CD8-positive, alpha-beta memory T cell (primary cell): ENCODE data around the gene GRB7. TPM values are rescaled to one million over a fixed set of nuclear protein-coding genes. Genes with fewer than 3 reads are reported as not detected.

Experiments
- CTCF ChIA-PET: fragments of 350-600 bp; sonication (Branson Sonifier 250); formaldehyde crosslinking; loops from one replicate; lab custom pipeline; 2021; ENCODE audit warnings: antibody characterized with exemption; lab: Charles Lee
- POLR2A ChIA-PET: fragments of 350-600 bp; sonication (Branson Sonifier 250); formaldehyde crosslinking; loops from one replicate; lab custom pipeline; 2021; ENCODE audit warnings: antibody characterized with exemption; lab: Charles Lee
- DNase-seq, 5 donors: peaks; one replicate each; pipeline versions ENCODE4 v3.0.0 to v3.0.0-alpha.2; 2020 to 2022; ENCODE audit warnings: mixed read lengths in 1 of 5
- H3K27ac ChIP-seq: one replicate; pipeline ENCODE4 v1.7.0; 2013; ENCODE audit warnings: low read depth, mild to moderate bottlenecking, low read length, moderate library complexity
- H3K27me3 ChIP-seq: 2 replicates; pipeline ENCODE4 v1.7.0; 2013; ENCODE audit warnings: low read length, mild to moderate bottlenecking; ENCODE audit not compliant: insufficient read depth, poor library complexity, severe bottlenecking
- H3K36me3 ChIP-seq: 2 replicates; pipeline ENCODE4 v1.7.0; 2013; ENCODE audit warnings: mild to moderate bottlenecking, low read length, moderate library complexity; ENCODE audit not compliant: insufficient read depth
- H3K4me1 ChIP-seq: 2 replicates; pipeline ENCODE4 v1.7.0; 2013; ENCODE audit warnings: mild to moderate bottlenecking, low read length, moderate library complexity; ENCODE audit not compliant: insufficient read depth
- H3K4me3 ChIP-seq: 2 replicates; pipeline ENCODE4 v1.7.0; 2013; ENCODE audit warnings: mild to moderate bottlenecking, low read length
- H3K9me3 ChIP-seq: 2 replicates; pipeline ENCODE4 v1.7.0; 2013; ENCODE audit warnings: mild to moderate bottlenecking, low read length
- H3K27ac Mint-ChIP-seq, 8 donors: one replicate each; pipeline ENCODE4 v1.8.0; 2020 to 2021; ENCODE audit warnings: mixed read lengths in 8 of 8, mild to moderate bottlenecking in 6 of 8, inconsistent platforms in 3 of 8, moderate library complexity in 3 of 8
- H3K27me3 Mint-ChIP-seq, 2 donors: one replicate each; pipeline ENCODE4 v1.8.0; 2020 to 2021; ENCODE audit warnings: mixed read lengths in 2 of 2, mild to moderate bottlenecking in 1 of 2, moderate library complexity in 1 of 2
- H3K36me3 Mint-ChIP-seq, 3 donors: one replicate each; pipeline ENCODE4 v1.8.0; 2020 to 2021; ENCODE audit warnings: mixed read lengths in 3 of 3, inconsistent platforms in 1 of 3, mild to moderate bottlenecking in 1 of 3
- H3K4me1 Mint-ChIP-seq, 3 donors: one replicate each; pipeline ENCODE4 v1.8.0; 2020 to 2021; ENCODE audit warnings: mixed read lengths in 3 of 3, inconsistent platforms in 1 of 3, mild to moderate bottlenecking in 1 of 3
- H3K4me3 Mint-ChIP-seq, 7 donors: one replicate each; pipeline ENCODE4 v1.8.0; 2020 to 2021; ENCODE audit warnings: mixed read lengths in 7 of 7, mild to moderate bottlenecking in 6 of 7, moderate library complexity in 4 of 7, inconsistent platforms in 2 of 7
- H3K9me3 Mint-ChIP-seq, 5 donors: one replicate each; pipeline ENCODE4 v1.8.0; 2020 to 2022; ENCODE audit warnings: mixed read lengths in 5 of 5, mild to moderate bottlenecking in 3 of 5, moderate library complexity in 2 of 5, inconsistent platforms in 1 of 5
- polyA plus RNA-seq: library from polyadenylated mRNA; unstranded; fragments of 300-500 nt; fragmentation: Illumina TruSeq; gene quantifications from one replicate; pipeline ENCODE4 v1.2.3, GENCODE V29; 2021
- total RNA-seq, 2 experiments: library from RNA; stranded (reverse); gene quantifications; one replicate each; pipeline ENCODE4 v1.2.3, GENCODE V29; 2021

The GRB7 gene
- not detected for total RNA-seq
- polyA plus RNA-seq, result not detected

DNA sequence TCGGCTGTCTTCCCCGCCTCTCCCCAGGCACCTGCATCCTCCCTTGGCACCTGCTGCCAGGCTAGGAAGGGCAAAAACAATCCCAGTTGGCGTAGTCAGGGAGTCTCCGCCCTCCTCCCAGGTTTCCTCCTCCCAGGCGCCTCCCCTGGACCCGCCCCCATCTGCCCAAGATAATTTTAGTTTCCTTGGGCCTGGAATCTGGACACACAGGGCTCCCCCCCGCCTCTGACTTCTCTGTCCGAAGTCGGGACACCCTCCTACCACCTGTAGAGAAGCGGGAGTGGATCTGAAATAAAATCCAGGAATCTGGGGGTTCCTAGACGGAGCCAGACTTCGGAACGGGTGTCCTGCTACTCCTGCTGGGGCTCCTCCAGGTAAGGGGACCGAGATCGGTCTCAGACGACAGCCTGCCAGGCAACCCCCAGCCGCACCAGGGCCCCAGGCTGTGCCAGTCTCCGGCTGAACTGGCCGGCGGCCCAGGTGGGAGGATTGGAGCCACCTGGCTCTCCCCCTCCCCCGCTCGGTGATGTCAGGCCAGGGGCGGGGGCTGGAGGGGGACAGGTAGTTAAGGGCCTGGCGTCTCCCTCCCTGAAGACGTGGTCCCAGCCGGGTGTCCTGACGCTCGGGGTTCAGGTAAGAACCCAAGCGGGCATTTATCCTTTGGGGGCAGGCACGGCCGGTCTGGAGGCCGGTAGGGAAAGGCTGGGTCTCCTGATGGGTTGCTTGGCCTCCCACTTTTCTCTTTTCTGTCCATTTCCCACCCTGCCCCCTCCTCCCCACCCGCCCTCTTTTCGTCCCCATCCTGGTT is at the start of gene GRB7:
Gene GRB7, plus strand, starts transcription at position 179 of the 808 bp plus-strand sequence. CDS start 4,364 bp downstream, outside the sequence.
- Histone ChIP-seq H3K36me3 (no peaks in the 10 kb centered on the region), H3K9me3 (no peaks in the 10 kb centered on the region), H3K27ac (no peak within 1 kb of the TSS), H3K4me1 (no peaks in the 10 kb centered on the region), H3K27me3 (no peaks in the 10 kb centered on the region), H3K4me3 (no peak within 1 kb of the TSS)
- ChIA-PET POLR2A (no interaction called here), CTCF (no interaction called here)
- Mint-ChIP-seq H3K27ac (peak within 1 kb of the TSS in 5 of 8 donors; percentile 6 to 91 (median 52)), H3K4me1 (peaks cover 4 to 6% (median 6%) of the 10 kb centered on the region in 3 donors), H3K36me3 (no peaks in the 10 kb centered on the region), H3K4me3 (peak within 1 kb of the TSS; percentile 12 to 52 (median 43)), H3K9me3 (no peaks in the 10 kb centered on the region), H3K27me3 (peaks cover 15 to 26% of the 10 kb centered on the region in 2 donors)
- no peak for DNase-seq

GRCh38 chr17:39688475-39688835 is 49.3 kb upstream of the GRB7 start:
- Histone ChIP-seq H3K27me3 (no peaks in the 10 kb centered on the region), H3K9me3 (no peaks in the 10 kb centered on the region), H3K27ac (peak overlapping the region; percentile 78), H3K4me3 (peak overlapping the region; percentile 88), H3K36me3 (peaks cover 3% of the 10 kb centered on the region), H3K4me1 (peaks cover 16% of the 10 kb centered on the region)
- ChIA-PET CTCF (interaction anchor here (1.0 to 2.3 kb wide), 10 partner anchors 9 to 98 kb away, joined by 3 to 11 read pairs (median 6); partner anchors contain the start of gene PNMT), POLR2A (interaction anchor here (0.6 to 1.9 kb wide), 5 partner anchors 11 to 238 kb away, joined by 3 to 6 read pairs (median 4); partner anchors contain the start of genes ERBB2 and PNMT)
- H3K4me1 Mint-ChIP-seq, result peaks cover 25 to 31% (median 31%) of the 10 kb centered on the region in 3 donors
- H3K27me3 Mint-ChIP-seq, result no peaks in the 10 kb centered on the region
- no peak for DNase-seq
- peak overlapping the region; percentile 96 to 99 (median 97) for H3K4me3 Mint-ChIP-seq
- H3K36me3 Mint-ChIP-seq, result peaks cover 5 to 27% (median 7%) of the 10 kb centered on the region in 3 donors
- peak overlapping the region; percentile 95 to 99 (median 97) for H3K27ac Mint-ChIP-seq
- no peaks in the 10 kb centered on the region for H3K9me3 Mint-ChIP-seq

DNA sequence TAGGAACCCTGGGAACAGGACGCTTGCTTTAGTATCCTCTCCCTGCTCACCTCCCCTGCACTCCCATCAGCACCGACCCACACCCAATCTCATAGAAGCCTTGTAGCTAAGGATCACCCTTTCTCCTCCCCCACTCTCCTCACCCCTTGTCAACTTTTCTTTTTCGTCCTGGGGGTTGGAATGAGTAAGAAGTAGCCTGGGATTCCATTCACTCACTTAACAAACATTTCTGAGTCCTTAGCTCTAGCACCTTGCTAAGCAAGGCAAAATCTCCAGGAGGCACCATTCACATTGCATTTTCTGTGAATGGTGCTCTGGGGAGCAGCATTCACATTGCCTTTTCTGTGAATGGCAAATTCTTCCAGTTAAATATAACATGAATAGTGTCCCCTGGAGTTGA is 48.8 kb upstream of the GRB7 start:
- DNase-seq, result no peak
- H3K27ac Mint-ChIP-seq, result peak overlapping the region in 7 of 8 donors; percentile 11 to 98 (median 97)
- Histone ChIP-seq H3K36me3 (no peaks in the 10 kb centered on the region), H3K27ac (no peak overlapping the region), H3K27me3 (no peaks in the 10 kb centered on the region), H3K4me3 (peak overlapping the region; percentile 88), H3K9me3 (no peaks in the 10 kb centered on the region), H3K4me1 (peaks cover 16% of the 10 kb centered on the region)
- peaks cover 4 to 24% (median 7%) of the 10 kb centered on the region in 3 donors for H3K36me3 Mint-ChIP-seq
- ChIA-PET CTCF (interaction anchor here (0.9 to 2.3 kb wide), 4 partner anchors 18 to 65 kb away, joined by 3 to 11 read pairs (median 6); partner anchors contain the start of gene PNMT), POLR2A (no interaction called here)
- H3K4me1 Mint-ChIP-seq, result peaks cover 25 to 31% (median 31%) of the 10 kb centered on the region in 3 donors
- peak overlapping the region; percentile 96 to 99 (median 97) for H3K4me3 Mint-ChIP-seq
- H3K9me3 Mint-ChIP-seq, result no peaks in the 10 kb centered on the region
- no peaks in the 10 kb centered on the region for H3K27me3 Mint-ChIP-seq

DNA sequence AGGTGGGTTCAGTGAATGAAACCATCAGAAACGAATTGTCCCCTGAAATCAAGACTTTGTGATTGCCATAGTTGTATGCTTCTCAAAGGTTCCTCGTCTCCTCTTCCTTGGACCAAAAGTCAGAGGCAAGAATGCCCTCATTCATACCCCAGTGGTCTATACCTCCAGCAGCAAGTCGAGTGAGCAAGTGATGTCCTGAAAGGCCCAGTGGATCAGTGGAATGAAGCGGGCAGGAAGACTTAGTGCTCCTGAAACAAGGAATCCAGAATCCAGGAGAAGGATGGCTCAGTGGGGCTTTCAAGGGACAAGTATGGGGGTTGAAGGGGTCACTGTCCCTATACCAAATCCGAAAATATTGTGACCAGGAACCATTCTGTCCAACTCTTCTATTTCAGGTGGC is 43.1 kb upstream of the GRB7 start:
- ChIA-PET CTCF (no interaction called here), POLR2A (no interaction called here)
- no peak overlapping the region for H3K4me3 Mint-ChIP-seq
- Histone ChIP-seq H3K4me1 (no peaks in the 10 kb centered on the region), H3K36me3 (no peaks in the 10 kb centered on the region), H3K27ac (no peak overlapping the region), H3K4me3 (no peak overlapping the region), H3K27me3 (no peaks in the 10 kb centered on the region), H3K9me3 (no peaks in the 10 kb centered on the region)
- H3K27ac Mint-ChIP-seq, result no peak overlapping the region
- H3K36me3 Mint-ChIP-seq, result peaks cover 0 to 6% (median 3%) of the 10 kb centered on the region in 3 donors
- peaks cover 6 to 20% of the 10 kb centered on the region in 2 donors for H3K27me3 Mint-ChIP-seq
- no peaks in the 10 kb centered on the region for H3K9me3 Mint-ChIP-seq
- peaks cover 2 to 8% (median 3%) of the 10 kb centered on the region in 3 donors for H3K4me1 Mint-ChIP-seq
- no peak for DNase-seq

- DNase-seq, result no peak
- Mint-ChIP-seq H3K9me3 (no peaks in the 10 kb centered on the region), H3K27ac (no peak overlapping the region), H3K4me1 (peaks cover 4 to 10% (median 6%) of the 10 kb centered on the region in 3 donors), H3K27me3 (peaks cover 9 to 23% of the 10 kb centered on the region in 2 donors), H3K36me3 (peaks cover 0 to 7% (median 3%) of the 10 kb centered on the region in 3 donors), H3K4me3 (no peak overlapping the region)
- no peaks in the 10 kb centered on the region for H3K9me3 ChIP-seq
- H3K36me3 ChIP-seq, result no peaks in the 10 kb centered on the region
- no peaks in the 10 kb centered on the region for H3K4me1 ChIP-seq
- no peak overlapping the region for H3K4me3 ChIP-seq
- POLR2A ChIA-PET, result no interaction called here
- H3K27me3 ChIP-seq, result no peaks in the 10 kb centered on the region
- H3K27ac ChIP-seq, result no peak overlapping the region
- CTCF ChIA-PET, result no interaction called here
These were observed 42.7 kb upstream of the GRB7 start for GRCh38 chr17:39695089-39695474.

DNA sequence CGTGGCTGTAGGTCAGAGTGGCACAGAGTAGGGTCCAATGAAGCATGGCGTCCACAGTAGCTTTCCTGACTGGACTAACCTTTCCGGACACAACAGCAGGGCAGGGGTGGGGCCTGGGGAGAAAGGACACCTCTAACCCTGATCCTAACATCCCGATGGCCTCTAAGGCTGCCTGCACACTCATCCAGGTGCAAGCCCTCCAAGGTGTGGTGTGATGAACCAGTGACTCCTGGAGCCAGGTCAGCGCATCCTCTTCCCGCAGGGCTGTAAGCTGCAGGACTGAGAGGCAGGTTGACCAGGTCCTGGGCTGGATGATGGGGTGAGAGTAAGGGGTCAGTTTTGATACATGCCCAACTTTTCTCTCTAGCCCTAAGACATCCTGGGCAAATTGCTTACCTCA is 41.0 kb upstream of the GRB7 start:
- Mint-ChIP-seq H3K36me3 (peaks cover 0 to 7% (median 3%) of the 10 kb centered on the region in 3 donors), H3K27ac (no peak overlapping the region), H3K27me3 (peaks cover 21 to 36% of the 10 kb centered on the region in 2 donors), H3K4me3 (no peak overlapping the region), H3K9me3 (no peaks in the 10 kb centered on the region), H3K4me1 (peaks cover 6 to 14% (median 12%) of the 10 kb centered on the region in 3 donors)
- no peaks in the 10 kb centered on the region for H3K4me1 ChIP-seq
- POLR2A ChIA-PET, result no interaction called here
- no peaks in the 10 kb centered on the region for H3K36me3 ChIP-seq
- no peaks in the 10 kb centered on the region for H3K9me3 ChIP-seq
- no peak overlapping the region for H3K27ac ChIP-seq
- H3K4me3 ChIP-seq, result no peak overlapping the region
- no peak for DNase-seq
- peaks cover 5% of the 10 kb centered on the region for H3K27me3 ChIP-seq
- CTCF ChIA-PET, result interaction anchor here (1.0 to 1.5 kb wide), 2 partner anchors 9 to 75 kb away, joined by 3 to 4 read pairs; partner anchors contain the start of gene PGAP3

GRCh38 chr17:39697961-39698360 is 39.8 kb upstream of the GRB7 start:
- Mint-ChIP-seq H3K4me1 (peaks cover 6 to 14% (median 12%) of the 10 kb centered on the region in 3 donors), H3K4me3 (no peak overlapping the region), H3K9me3 (no peaks in the 10 kb centered on the region), H3K27me3 (peaks cover 21 to 43% of the 10 kb centered on the region in 2 donors), H3K36me3 (peaks cover 0 to 7% (median 3%) of the 10 kb centered on the region in 3 donors), H3K27ac (no peak overlapping the region)
- H3K4me3 ChIP-seq, result no peak overlapping the region
- CTCF ChIA-PET, result interaction anchor here (1.5 kb wide), 1 partner anchor 10 kb away, joined by 4 read pairs; the partner anchor contains the start of gene PGAP3
- H3K4me1 ChIP-seq, result no peaks in the 10 kb centered on the region
- no peak for DNase-seq
- POLR2A ChIA-PET, result no interaction called here
- H3K27ac ChIP-seq, result no peak overlapping the region
- no peaks in the 10 kb centered on the region for H3K9me3 ChIP-seq
- H3K27me3 ChIP-seq, result peaks cover 10% of the 10 kb centered on the region
- H3K36me3 ChIP-seq, result no peaks in the 10 kb centered on the region
